Erythroblast (primary cell): ENCODE results near the gene TCN2.

Experiments used
- GATA1 ChIP-seq: IDR thresholded peaks from 2 replicates; pipeline ENCODE4 v1.6.1; 2011; ENCODE audit warnings: low read depth, mild to moderate bottlenecking, control low read depth, low read length, moderate library complexity
- POLR2A ChIP-seq: IDR thresholded peaks from 2 replicates; pipeline ENCODE4 v1.6.1; 2011; ENCODE audit warnings: mild to moderate bottlenecking, low read length

DNA sequence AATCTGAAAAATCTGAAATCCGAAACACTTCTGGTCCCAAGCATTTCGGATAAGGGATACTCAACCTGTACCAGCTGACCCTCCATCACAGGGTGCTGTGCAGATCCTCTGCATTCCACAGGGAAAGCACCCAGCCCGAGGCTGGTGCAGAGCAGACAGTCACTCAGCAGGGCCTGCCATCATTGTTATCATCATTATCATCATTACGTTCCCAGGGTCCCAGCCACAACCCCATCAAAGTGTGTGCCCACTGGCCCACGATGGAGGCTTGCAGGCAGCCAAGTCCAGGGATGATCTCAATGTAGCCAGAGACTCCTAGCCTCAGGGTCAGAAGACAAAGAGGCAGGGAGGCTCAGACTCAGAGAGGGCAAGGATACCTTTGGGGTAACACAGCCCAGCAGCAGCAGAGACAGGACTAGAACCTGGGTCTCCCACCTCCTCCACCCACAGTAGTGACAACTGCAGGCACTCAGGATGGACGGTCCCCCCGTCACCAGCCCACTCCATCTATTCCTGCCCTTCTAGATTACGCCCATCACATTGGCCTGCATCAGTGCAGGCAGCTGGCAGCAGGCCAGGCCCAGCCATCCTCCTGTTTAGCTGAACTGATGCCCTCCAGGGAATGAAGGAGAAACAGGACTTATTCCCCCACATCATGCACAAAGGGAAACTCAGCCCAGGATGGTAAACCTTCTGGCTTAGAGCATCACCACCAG lies 42.8 kb upstream of the TCN2 start:
- TF ChIP-seq POLR2A (no peak), GATA1 (no peak)
